ENCODE results near the gene LIX1L.

DNA sequence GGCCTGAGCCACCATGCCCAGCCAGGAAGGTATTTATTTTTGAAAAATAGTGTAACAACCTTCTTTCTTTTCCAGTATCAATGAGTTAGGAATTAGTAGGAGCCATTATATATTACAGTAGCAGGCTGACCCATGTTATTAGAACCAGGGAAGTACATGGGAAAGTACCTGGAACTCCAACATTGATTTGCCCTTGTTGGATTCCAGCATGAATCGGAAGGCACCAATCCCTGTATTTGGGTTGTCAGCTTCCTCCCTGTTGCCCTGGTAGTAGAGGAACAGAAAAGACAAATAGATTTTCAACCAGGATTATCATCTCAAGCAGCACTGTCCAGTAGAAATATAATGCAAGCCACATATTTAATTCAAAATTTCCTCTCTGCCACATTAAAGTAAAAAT, 20.4 kb downstream of the LIX1L start:
- TF ChIP-seq EP300 (IDR thresholded peaks at IDR 0.05) (no peak), POLR2A (IDR thresholded peaks at IDR 0.05) (no peak)
